Type B pancreatic cell (in vitro differentiated cells): ENCODE data around the gene FLOT1. TPM values are rescaled to one million over a fixed set of nuclear protein-coding genes. Genes with fewer than 3 reads are reported as not detected.
A peak's percentile ranks its signal among the peaks of the same experiment; 100 is the strongest.

Experiments
- DNase-seq: peaks from one replicate; pipeline ENCODE4 v3.0.0; 2021; ENCODE audit warnings: mixed read lengths; ENCODE audit not compliant: unreplicated experiment; ENCODE audit errors: extremely low spot score
- H3K27ac Mint-ChIP-seq: 2 replicates; pipeline ENCODE4 v1.8.0; 2021; ENCODE audit warnings: mild to moderate bottlenecking, mixed read lengths
- H3K27me3 Mint-ChIP-seq: 2 replicates; pipeline ENCODE4 v1.8.0; 2021; ENCODE audit warnings: mixed read lengths
- H3K36me3 Mint-ChIP-seq: 2 replicates; pipeline ENCODE4 v1.8.0; 2021; ENCODE audit warnings: mixed read lengths
- H3K4me1 Mint-ChIP-seq: one replicate; pipeline ENCODE4 v1.8.0; 2021; ENCODE audit warnings: mixed read lengths; ENCODE audit not compliant: unreplicated experiment
- H3K4me3 Mint-ChIP-seq: 2 replicates; pipeline ENCODE4 v1.8.0; 2021; ENCODE audit warnings: mild to moderate bottlenecking, mixed read lengths
- H3K9me3 Mint-ChIP-seq: 2 replicates; pipeline ENCODE4 v1.8.0; 2021; ENCODE audit warnings: mixed read lengths
- CTCF ChIP-seq: fragments of 200-600 bp; sonication (generic); conservative IDR thresholded peaks from 2 replicates; pipeline ENCODE4 v1.5.0; 2021; ENCODE audit warnings: antibody characterized with exemption, mild to moderate bottlenecking
- total RNA-seq: library from RNA; stranded (reverse); gene quantifications from 2 replicates; pipeline ENCODE4 v1.2.1, GENCODE V29; 2021; ENCODE audit warnings: low replicate concordance

Gene FLOT1
- total RNA-seq, 1 donor from 2014 or later, result 94.8 TPM

- H3K4me3 Mint-ChIP-seq, result no peak overlapping the region
- TF ChIP-seq CTCF, result no peak
- no peaks in the 10 kb centered on the region for H3K9me3 Mint-ChIP-seq
- H3K36me3 Mint-ChIP-seq, result no peaks in the 10 kb centered on the region
- no peak for DNase-seq
- no peaks in the 10 kb centered on the region for H3K27me3 Mint-ChIP-seq
- peak overlapping the region; percentile 43 for H3K27ac Mint-ChIP-seq
- peaks cover 40% of the 10 kb centered on the region for H3K4me1 Mint-ChIP-seq
These were observed 9.9 kb upstream of the FLOT1 start for GRCh38 chr6:30752157-30752927.

GRCh38 chr6:30750379-30750668 lies 7.8 kb upstream of the FLOT1 start:
- no peak for DNase-seq
- H3K4me3 Mint-ChIP-seq, result no peak overlapping the region
- no peaks in the 10 kb centered on the region for H3K9me3 Mint-ChIP-seq
- no peaks in the 10 kb centered on the region for H3K36me3 Mint-ChIP-seq
- no peak for TF ChIP-seq CTCF
- H3K27ac Mint-ChIP-seq, result peak overlapping the region; percentile 91
- no peaks in the 10 kb centered on the region for H3K27me3 Mint-ChIP-seq
- peaks cover 41% of the 10 kb centered on the region for H3K4me1 Mint-ChIP-seq

- H3K36me3 Mint-ChIP-seq, result no peaks in the 10 kb centered on the region
- H3K9me3 Mint-ChIP-seq, result no peaks in the 10 kb centered on the region
- DNase-seq, result no peak
- no peak for TF ChIP-seq CTCF
- peak overlapping the region; percentile 41 for H3K4me3 Mint-ChIP-seq
- no peaks in the 10 kb centered on the region for H3K27me3 Mint-ChIP-seq
- peaks cover 46% of the 10 kb centered on the region for H3K4me1 Mint-ChIP-seq
- H3K27ac Mint-ChIP-seq, result peak overlapping the region; percentile 91
These were observed 7.3 kb upstream of the FLOT1 start for GRCh38 chr6:30749554-30750378.

- no peaks in the 10 kb centered on the region for H3K27me3 Mint-ChIP-seq
- H3K27ac Mint-ChIP-seq, result peak overlapping the region; percentile 91
- no peak for TF ChIP-seq CTCF
- H3K9me3 Mint-ChIP-seq, result no peaks in the 10 kb centered on the region
- no peak for DNase-seq
- peak overlapping the region; percentile 41 for H3K4me3 Mint-ChIP-seq
- H3K36me3 Mint-ChIP-seq, result no peaks in the 10 kb centered on the region
- peaks cover 46% of the 10 kb centered on the region for H3K4me1 Mint-ChIP-seq
These were observed 6.5 kb upstream of the FLOT1 start for GRCh38 chr6:30748851-30749540.

- no peak for TF ChIP-seq CTCF
- DNase-seq, result no peak
- no peaks in the 10 kb centered on the region for H3K36me3 Mint-ChIP-seq
- peaks cover 48% of the 10 kb centered on the region for H3K4me1 Mint-ChIP-seq
- H3K9me3 Mint-ChIP-seq, result no peaks in the 10 kb centered on the region
- H3K4me3 Mint-ChIP-seq, result peak overlapping the region; percentile 10
- no peaks in the 10 kb centered on the region for H3K27me3 Mint-ChIP-seq
- peak overlapping the region; percentile 42 for H3K27ac Mint-ChIP-seq
These were observed 5.6 kb upstream of the FLOT1 start for GRCh38 chr6:30747902-30748769.
